ENCODE results near the gene ZNF502. TPM values are rescaled to one million over a fixed set of nuclear protein-coding genes. Genes with fewer than 3 reads are reported as not detected.
"Not testable (repeated sequence)": the region's sequence is repeated elsewhere in the genome, so short reads cannot be mapped to it uniquely, and the experiment has no call there.

ZNF502 gene
- total RNA-seq, 1 experiment from 2014 or later = 2.8 TPM

GRCh38 chr3:44669760-44670159 is 42.7 kb upstream of the ZNF502 start:
- no peak overlapping the region for H3K4me3 ChIP-seq
- no peak overlapping the region for H3K27ac ChIP-seq
- H3K27me3 ChIP-seq (ENCODE audit: insufficient read depth, low read depth) = no peaks in the 10 kb centered on the region
- DNase-seq = no peak
- H3K36me3 ChIP-seq (ENCODE audit: low read depth) = no peaks in the 10 kb centered on the region
- no peaks in the 10 kb centered on the region for H3K9me3 ChIP-seq (ENCODE audit: insufficient read depth, low read depth)
- H3K9me2 ChIP-seq (ENCODE audit: insufficient read depth) = no peaks in the 10 kb centered on the region
- intact Hi-C loops (cut with micrococcal nuclease; ENCODE audit: unreplicated experiment) = no loop called here
- no peak for TF ChIP-seq EZH2 (IDR thresholded peaks at IDR 0.05; ENCODE audit: low read depth)
- H3F3A ChIP-seq (ENCODE audit: insufficient read depth, low read depth) = no peaks in the 10 kb centered on the region
- ChIA-PET POLR2A (ENCODE audit: unreplicated experiment) (no interaction called here), CTCF (no interaction called here)
- H3K79me2 ChIP-seq (ENCODE audit: low read depth) = no peaks in the 10 kb centered on the region
- no TSS peak for BruUV-seq (replicated peaks)
- H4K20me1 ChIP-seq (ENCODE audit: insufficient read depth) = no peaks in the 10 kb centered on the region
- no peak overlapping the region for H3K4me2 ChIP-seq
- no peaks in the 10 kb centered on the region for H3K4me1 ChIP-seq (replicated peaks; ENCODE audit: insufficient read depth)
- H2AFZ ChIP-seq = no peak overlapping the region

- CTCF ChIA-PET; H3K9me3 ChIP-seq (ENCODE audit: insufficient read depth, low read depth); H3K27me3 ChIP-seq (ENCODE audit: insufficient read depth, low read depth); intact Hi-C loops (cut with micrococcal nuclease; ENCODE audit: unreplicated experiment); H3K4me3 ChIP-seq; H2AFZ ChIP-seq; H3K4me2 ChIP-seq; H3K36me3 ChIP-seq (ENCODE audit: low read depth); DNase-seq; H4K20me1 ChIP-seq (ENCODE audit: insufficient read depth); H3F3A ChIP-seq (ENCODE audit: insufficient read depth, low read depth); H3K4me1 ChIP-seq (replicated peaks; ENCODE audit: insufficient read depth); H3K27ac ChIP-seq; H3K79me2 ChIP-seq (ENCODE audit: low read depth); BruUV-seq (replicated peaks); POLR2A ChIA-PET (ENCODE audit: unreplicated experiment); H3K9me2 ChIP-seq (ENCODE audit: insufficient read depth): not testable (repeated sequence)
These were observed 39.0 kb upstream of the ZNF502 start for GRCh38 chr3:44673466-44673865.

- Histone ChIP-seq H3K79me2 (ENCODE audit: low read depth) (no peaks in the 10 kb centered on the region), H3K9me3 (ENCODE audit: insufficient read depth, low read depth) (no peaks in the 10 kb centered on the region), H2AFZ (no peak overlapping the region), H3K4me2 (no peak overlapping the region), H3K36me3 (ENCODE audit: low read depth) (no peaks in the 10 kb centered on the region), H3K27me3 (ENCODE audit: insufficient read depth, low read depth) (peaks cover 4% of the 10 kb centered on the region; the same call in 1 of the 2 replicates), H3K4me3 (no peak overlapping the region), H3K4me1 (replicated peaks; ENCODE audit: insufficient read depth) (no peaks in the 10 kb centered on the region), H3K9me2 (ENCODE audit: insufficient read depth) (no peaks in the 10 kb centered on the region), H3F3A (ENCODE audit: insufficient read depth, low read depth) (no peaks in the 10 kb centered on the region), H3K27ac (no peak overlapping the region), H4K20me1 (ENCODE audit: insufficient read depth) (no peaks in the 10 kb centered on the region)
- ChIA-PET CTCF (no interaction called here), POLR2A (ENCODE audit: unreplicated experiment) (no interaction called here)
- no TSS peak for BruUV-seq (replicated peaks)
- no peak for DNase-seq
- no peak for TF ChIP-seq EZH2 (IDR thresholded peaks at IDR 0.05; ENCODE audit: low read depth)
- no peak for TF ChIP-seq CTCF (conservative IDR thresholded peaks at IDR 0.05)
- intact Hi-C loops (cut with micrococcal nuclease; ENCODE audit: unreplicated experiment) = no loop called here
These were observed 38.2 kb upstream of the ZNF502 start for GRCh38 chr3:44674211-44674610.

GRCh38 chr3:44678480-44679116 is 33.9 kb upstream of the ZNF502 start:
- Histone ChIP-seq H3K79me2 (ENCODE audit: low read depth) (no peaks in the 10 kb centered on the region), H3F3A (ENCODE audit: insufficient read depth, low read depth) (no peaks in the 10 kb centered on the region), H3K4me3 (no peak overlapping the region), H3K9me2 (ENCODE audit: insufficient read depth) (no peaks in the 10 kb centered on the region), H4K20me1 (ENCODE audit: insufficient read depth) (no peaks in the 10 kb centered on the region), H3K36me3 (ENCODE audit: low read depth) (no peaks in the 10 kb centered on the region), H3K9me3 (ENCODE audit: insufficient read depth, low read depth) (no peaks in the 10 kb centered on the region), H3K4me1 (replicated peaks; ENCODE audit: insufficient read depth) (no peaks in the 10 kb centered on the region), H3K4me2 (no peak overlapping the region), H3K27ac (no peak overlapping the region), H3K27me3 (ENCODE audit: insufficient read depth, low read depth) (peaks cover 4% of the 10 kb centered on the region; the same call in 1 of the 2 replicates), H2AFZ (no peak overlapping the region)
- ChIA-PET POLR2A (ENCODE audit: unreplicated experiment) (no interaction called here), CTCF (no interaction called here)
- intact Hi-C loops (cut with micrococcal nuclease; ENCODE audit: unreplicated experiment) = no loop called here
- DNase-seq = no peak
- BruUV-seq (replicated peaks) = no TSS peak
- no peak for TF ChIP-seq EZH2 (IDR thresholded peaks at IDR 0.05; ENCODE audit: low read depth)
- no peak for TF ChIP-seq CTCF (conservative IDR thresholded peaks at IDR 0.05)
